ENCODE measurements around the gene ZFP36.

ZFP36 gene

GRCh38 chr19:39423258-39424086 lies 16.8 kb downstream of the ZFP36 start:
- no peaks in the 10 kb centered on the region for H3K9me2 ChIP-seq (replicated peaks; ENCODE audit: control insufficient read depth, low read length)
- no peaks in the 10 kb centered on the region for H3F3A ChIP-seq (ENCODE audit: control insufficient read depth, insufficient read depth)
- no peak overlapping the region for H3K4me2 ChIP-seq (ENCODE audit: low read length)
- peaks cover 9% of the 10 kb centered on the region for H3K36me3 ChIP-seq (ENCODE audit: control insufficient read depth, low read length)
- H3K27ac ChIP-seq (ENCODE audit: low read depth, low read length): no peak overlapping the region
- H3K4me1 ChIP-seq (ENCODE audit: control insufficient read depth, low read length): no peaks in the 10 kb centered on the region
- H3K4me3 ChIP-seq (ENCODE audit: low read length): no peak overlapping the region
- no peaks in the 10 kb centered on the region for H3K27me3 ChIP-seq (ENCODE audit: control insufficient read depth, low read length)
- no peaks in the 10 kb centered on the region for H3K79me2 ChIP-seq (ENCODE audit: control insufficient read depth, low read length)
- H3K9me3 ChIP-seq (ENCODE audit: control insufficient read depth, insufficient read depth, low read length): no peaks in the 10 kb centered on the region
- TF ChIP-seq EZH2phosphoT487 (IDR thresholded peaks at IDR 0.05; ENCODE audit: borderline replicate concordance, low read length) (no peak), CTCF (IDR thresholded peaks at IDR 0.05; ENCODE audit: low read depth, low read length, poor library complexity, severe bottlenecking) (no peak)
- H4K20me1 ChIP-seq (ENCODE audit: control insufficient read depth, insufficient read depth, low read depth, low read length): no peaks in the 10 kb centered on the region

- no peak overlapping the region for H3K4me2 ChIP-seq (ENCODE audit: low read length)
- no peaks in the 10 kb centered on the region for H3K9me3 ChIP-seq (ENCODE audit: control insufficient read depth, insufficient read depth, low read length)
- H3K9me2 ChIP-seq (replicated peaks; ENCODE audit: control insufficient read depth, low read length): no peaks in the 10 kb centered on the region
- H3K79me2 ChIP-seq (ENCODE audit: control insufficient read depth, low read length): no peaks in the 10 kb centered on the region
- TF ChIP-seq EZH2phosphoT487 (IDR thresholded peaks at IDR 0.05; ENCODE audit: borderline replicate concordance, low read length): no peak
- no peak overlapping the region for H3K4me3 ChIP-seq (ENCODE audit: low read length)
- no peak overlapping the region for H3K27ac ChIP-seq (ENCODE audit: low read depth, low read length)
- H3K36me3 ChIP-seq (ENCODE audit: control insufficient read depth, low read length): peaks cover 3% of the 10 kb centered on the region; the same call in 1 of the 2 replicates
- H3F3A ChIP-seq (ENCODE audit: control insufficient read depth, insufficient read depth): peaks cover 3% of the 10 kb centered on the region; the same call in 1 of the 2 replicates
- no peaks in the 10 kb centered on the region for H3K4me1 ChIP-seq (ENCODE audit: control insufficient read depth, low read length)
- H3K27me3 ChIP-seq (ENCODE audit: control insufficient read depth, low read length): no peaks in the 10 kb centered on the region
- H4K20me1 ChIP-seq (ENCODE audit: control insufficient read depth, insufficient read depth, low read depth, low read length): no peaks in the 10 kb centered on the region
Measured at GRCh38 chr19:39424934-39425333, 18.3 kb downstream of the ZFP36 start.

- Histone ChIP-seq H3F3A (ENCODE audit: control insufficient read depth, insufficient read depth) (peaks cover 8% of the 10 kb centered on the region), H3K36me3 (ENCODE audit: control insufficient read depth, low read length) (peaks cover 3% of the 10 kb centered on the region)
Measured at GRCh38 chr19:39425744-39426143, 19.1 kb downstream of the ZFP36 start.

More at GRCh38 chr19:39425744-39426143, 19.1 kb downstream of the ZFP36 start:
- Histone ChIP-seq H3K9me3 (ENCODE audit: control insufficient read depth, insufficient read depth, low read length) (no peaks in the 10 kb centered on the region), H3K79me2 (ENCODE audit: control insufficient read depth, low read length) (no peaks in the 10 kb centered on the region), H4K20me1 (ENCODE audit: control insufficient read depth, insufficient read depth, low read depth, low read length) (no peaks in the 10 kb centered on the region), H3K4me2 (ENCODE audit: low read length) (no peak overlapping the region), H3K4me3 (ENCODE audit: low read length) (no peak overlapping the region), H3K4me1 (ENCODE audit: control insufficient read depth, low read length) (peaks cover 2% of the 10 kb centered on the region), H3K27me3 (ENCODE audit: control insufficient read depth, low read length) (no peaks in the 10 kb centered on the region), H3K9me2 (replicated peaks; ENCODE audit: control insufficient read depth, low read length) (no peaks in the 10 kb centered on the region), H3K27ac (ENCODE audit: low read depth, low read length) (no peak overlapping the region)
- TF ChIP-seq CTCF (IDR thresholded peaks at IDR 0.05; ENCODE audit: low read depth, low read length, poor library complexity, severe bottlenecking) (no peak), EZH2phosphoT487 (IDR thresholded peaks at IDR 0.05; ENCODE audit: borderline replicate concordance, low read length) (no peak)
